ENCODE data around the gene CDADC1. TPM values are rescaled to one million over a fixed set of nuclear protein-coding genes. Genes with fewer than 3 reads are reported as not detected.

Gene CDADC1
- total RNA-seq, 2 experiments from 2014 or later: 9.1 to 11.3 TPM

GRCh38 chr13:49208619-49209018, 39.1 kb upstream of the CDADC1 start:
- no peaks in the 10 kb centered on the region for H3K4me1 ChIP-seq (ENCODE audit: insufficient read depth, low read length)
- CTCF ChIA-PET: no interaction called here
- intact Hi-C loops (cut with DNase I, micrococcal nuclease): no loop called here
- Mint-ChIP-seq H3K4me3 (no peak overlapping the region), H3K36me3 (ENCODE audit: low read depth) (peaks cover 54% of the 10 kb centered on the region), H3K27ac (no peak overlapping the region), H3K9me3 (no peaks in the 10 kb centered on the region), H3K4me1 (ENCODE audit: low read depth) (no peaks in the 10 kb centered on the region), H3K27me3 (no peaks in the 10 kb centered on the region)
- POLR2A ChIA-PET: no interaction called here
- peaks cover 49% of the 10 kb centered on the region for H3K36me3 ChIP-seq (ENCODE audit: insufficient read depth, low read length)
- H3K27ac ChIP-seq (ENCODE audit: low read depth in 1 of 2, low read length in 2 of 2): no peak overlapping the region
- H3K9me3 ChIP-seq (ENCODE audit: control insufficient read depth in 1 of 2, insufficient read depth in 1 of 2, low read length in 2 of 2): no peaks in the 10 kb centered on the region
- no peak for DNase-seq
- no peak for ATAC-seq (ENCODE audit: poor library complexity)
- H3K27me3 ChIP-seq (ENCODE audit: control insufficient read depth in 1 of 2, insufficient read depth in 2 of 2, low read length in 2 of 2): no peaks in the 10 kb centered on the region
- no peak overlapping the region for H3K4me3 ChIP-seq (ENCODE audit: low read length)
- TF ChIP-seq CTCF (IDR thresholded peaks at IDR 0.05): no peak

- intact Hi-C loops (cut with DNase I, micrococcal nuclease): no loop called here
- CTCF ChIA-PET: no interaction called here
Measured at GRCh38 chr13:49210114-49210513, 37.6 kb upstream of the CDADC1 start.

GRCh38 chr13:49210669-49211068, 37.1 kb upstream of the CDADC1 start:
- H3K27me3 ChIP-seq (ENCODE audit: control insufficient read depth in 1 of 2, insufficient read depth in 2 of 2, low read length in 2 of 2): no peaks in the 10 kb centered on the region
- H3K36me3 ChIP-seq (ENCODE audit: insufficient read depth, low read length): peaks cover 29% of the 10 kb centered on the region
- DNase-seq: no peak
- POLR2A ChIA-PET: no interaction called here
- intact Hi-C loops (cut with DNase I, micrococcal nuclease): no loop called here
- CTCF ChIA-PET: no interaction called here
- Mint-ChIP-seq H3K27me3 (peaks cover 3% of the 10 kb centered on the region), H3K36me3 (ENCODE audit: low read depth) (peaks cover 35% of the 10 kb centered on the region), H3K27ac (no peak overlapping the region), H3K9me3 (no peaks in the 10 kb centered on the region), H3K4me1 (ENCODE audit: low read depth) (peaks cover 12% of the 10 kb centered on the region), H3K4me3 (no peak overlapping the region)
- no peak for TF ChIP-seq CTCF (IDR thresholded peaks at IDR 0.05)
- ATAC-seq (ENCODE audit: poor library complexity): no peak
- H3K27ac ChIP-seq (ENCODE audit: low read depth in 1 of 2, low read length in 2 of 2): no peak overlapping the region
- H3K4me3 ChIP-seq (ENCODE audit: low read length): no peak overlapping the region
- H3K4me1 ChIP-seq (ENCODE audit: insufficient read depth, low read length): peaks cover 10% of the 10 kb centered on the region
- no peaks in the 10 kb centered on the region for H3K9me3 ChIP-seq (ENCODE audit: control insufficient read depth in 1 of 2, insufficient read depth in 1 of 2, low read length in 2 of 2)

More at GRCh38 chr13:49210114-49210513, 37.6 kb upstream of the CDADC1 start:
- Mint-ChIP-seq H3K36me3 (ENCODE audit: low read depth) (peaks cover 39% of the 10 kb centered on the region), H3K9me3 (no peaks in the 10 kb centered on the region), H3K4me3 (no peak overlapping the region), H3K27ac (no peak overlapping the region), H3K27me3 (peaks cover 1% of the 10 kb centered on the region), H3K4me1 (ENCODE audit: low read depth) (peaks cover 9% of the 10 kb centered on the region)
- Histone ChIP-seq H3K27me3 (ENCODE audit: control insufficient read depth in 1 of 2, insufficient read depth in 2 of 2, low read length in 2 of 2) (no peaks in the 10 kb centered on the region), H3K36me3 (ENCODE audit: insufficient read depth, low read length) (peaks cover 34% of the 10 kb centered on the region), H3K27ac (ENCODE audit: low read depth in 1 of 2, low read length in 2 of 2) (no peak overlapping the region), H3K4me3 (ENCODE audit: low read length) (no peak overlapping the region), H3K4me1 (ENCODE audit: insufficient read depth, low read length) (peaks cover 7% of the 10 kb centered on the region), H3K9me3 (ENCODE audit: control insufficient read depth in 1 of 2, insufficient read depth in 1 of 2, low read length in 2 of 2) (no peaks in the 10 kb centered on the region)
- POLR2A ChIA-PET: no interaction called here
- no peak for TF ChIP-seq CTCF (IDR thresholded peaks at IDR 0.05)
- DNase-seq (no peak), ATAC-seq (ENCODE audit: poor library complexity) (no peak)

Data from CD4-positive, alpha-beta T cell (primary cell).